Left renal cortex interstitium (tissue), 4 donors: ENCODE data around the gene BRS3. TPM values are rescaled to one million over a fixed set of nuclear protein-coding genes. Genes with fewer than 3 reads are reported as not detected.
"Not testable (repeated sequence)": the region's sequence is repeated elsewhere in the genome, so short reads cannot be mapped to it uniquely, and the experiment has no call there.

Experiments used
- DNase-seq, 4 donors: peaks; one replicate each; pipeline ENCODE4 v3.0.0-alpha.2; 2013; ENCODE audit warnings: low read depth in 4 of 4, low spot score in 2 of 4, missing footprints in 1 of 4
- polyA plus RNA-seq, 4 donors: library from polyadenylated mRNA; unstranded; fragments of 120-200 nt; gene quantifications; one replicate each; pipeline ENCODE4 v1.2.1, GENCODE V29; 2013; ENCODE audit not compliant: insufficient read length in 4 of 4

BRS3 gene
- polyA plus RNA-seq = under 1 TPM in 1 of 4 donors, not detected in 3; 0.08 TPM

DNA sequence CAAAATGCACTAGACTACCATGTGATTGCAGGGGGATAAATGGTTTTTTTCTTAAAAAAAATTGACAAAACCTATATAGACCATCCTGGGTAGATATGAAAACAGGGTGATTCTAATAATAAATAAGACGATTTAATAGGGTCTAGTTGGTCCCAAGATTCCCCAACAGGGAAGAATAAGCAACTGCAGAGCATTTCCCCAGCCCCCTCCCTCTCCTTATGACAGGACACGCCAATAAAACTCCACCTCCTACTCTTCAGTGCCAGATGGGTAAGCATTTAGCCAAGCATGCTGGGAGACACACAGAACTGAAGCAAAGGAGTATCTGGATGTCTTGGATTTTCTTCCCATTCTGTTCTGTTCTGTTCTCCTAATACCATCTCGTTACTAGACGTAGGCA, at the start of gene BRS3:
BRS3 (plus strand) TSS at position 301 of the 400 bp plus-strand sequence. CDS start 168 bp downstream, outside the sequence.
- no peak for DNase-seq

DNA sequence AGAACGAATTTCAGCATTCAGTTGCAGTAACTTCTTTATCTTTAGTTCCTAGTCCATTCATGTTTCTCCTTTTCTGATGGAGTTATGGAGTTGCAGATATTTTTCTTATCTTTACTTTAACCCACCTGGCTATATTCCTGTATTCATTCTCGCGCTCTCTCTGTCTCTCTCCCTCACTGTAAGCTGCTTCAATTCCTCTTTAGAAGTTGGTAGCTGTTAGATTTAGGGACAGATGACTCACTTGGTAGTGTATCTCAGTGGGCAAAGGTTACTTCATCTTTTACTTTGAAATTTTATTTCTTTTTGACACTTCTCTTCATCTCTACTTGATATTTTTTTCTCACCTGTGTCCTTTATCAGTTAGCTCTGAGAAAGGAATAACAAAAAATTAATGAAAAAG, 49.6 kb upstream of the BRS3 start:
- no peak for DNase-seq

DNA sequence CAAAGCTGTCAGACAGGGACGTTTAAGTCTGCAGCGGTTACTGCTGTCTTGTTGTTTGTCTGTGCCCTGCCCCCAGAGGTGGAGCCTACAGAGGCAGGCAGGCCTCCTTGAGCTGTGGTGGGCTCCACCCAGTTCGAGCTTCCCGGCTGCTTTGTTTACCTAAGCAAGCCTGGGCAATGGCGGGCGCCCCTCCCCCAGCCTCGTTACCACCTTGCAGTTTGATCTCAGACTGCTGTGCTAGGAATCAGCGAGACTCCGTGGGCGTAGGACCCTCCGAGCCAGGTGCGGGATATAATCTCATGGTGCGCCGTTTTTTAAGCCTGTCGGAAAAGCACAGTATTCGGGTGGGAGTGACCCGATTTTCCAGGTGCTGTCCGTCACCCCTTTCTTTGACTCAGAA, 42.1 kb upstream of the BRS3 start:
- DNase-seq = not testable (repeated sequence)

GRCh38 chrX:136446208-136446607, 41.5 kb upstream of the BRS3 start:
- DNase-seq = no peak

DNA sequence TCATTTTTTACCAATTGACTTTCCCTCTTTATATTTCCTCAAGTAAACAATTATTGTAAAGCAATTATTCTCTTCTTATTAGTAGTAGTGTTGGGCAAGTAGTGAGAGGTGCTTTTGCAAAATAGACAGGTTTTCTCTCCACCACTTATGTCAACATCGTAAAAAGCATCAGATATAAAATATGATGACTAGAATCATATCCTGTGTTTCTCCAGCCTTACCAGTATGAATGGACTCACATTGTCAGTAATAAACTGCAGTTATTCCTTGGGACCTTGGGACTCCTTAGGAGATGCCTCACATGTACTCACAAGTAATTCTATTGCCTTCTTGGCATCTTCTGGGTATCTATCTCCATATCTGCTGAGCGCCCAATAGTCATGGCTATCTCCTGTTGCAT, 40.4 kb upstream of the BRS3 start:
- no peak for DNase-seq

DNA sequence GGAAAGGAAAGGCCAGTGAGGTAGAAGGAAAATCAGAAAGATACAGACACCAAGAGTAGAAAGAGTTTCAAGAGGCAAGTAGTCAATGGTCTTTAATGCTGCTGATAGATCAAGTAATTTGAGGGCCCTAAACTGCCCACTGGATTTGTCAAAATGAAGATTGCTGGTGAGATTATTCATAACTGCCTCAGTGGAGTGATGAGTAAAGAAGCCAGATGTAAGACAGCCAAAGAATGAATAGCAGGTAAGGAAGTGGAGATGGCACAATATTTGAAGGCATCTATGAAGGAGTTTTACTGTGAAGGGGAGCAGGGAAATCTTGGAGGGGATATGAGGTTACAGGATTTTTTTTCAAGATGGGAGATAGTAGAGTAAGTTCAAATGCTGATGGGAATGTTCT, 39.8 kb upstream of the BRS3 start:
- no peak for DNase-seq

DNA sequence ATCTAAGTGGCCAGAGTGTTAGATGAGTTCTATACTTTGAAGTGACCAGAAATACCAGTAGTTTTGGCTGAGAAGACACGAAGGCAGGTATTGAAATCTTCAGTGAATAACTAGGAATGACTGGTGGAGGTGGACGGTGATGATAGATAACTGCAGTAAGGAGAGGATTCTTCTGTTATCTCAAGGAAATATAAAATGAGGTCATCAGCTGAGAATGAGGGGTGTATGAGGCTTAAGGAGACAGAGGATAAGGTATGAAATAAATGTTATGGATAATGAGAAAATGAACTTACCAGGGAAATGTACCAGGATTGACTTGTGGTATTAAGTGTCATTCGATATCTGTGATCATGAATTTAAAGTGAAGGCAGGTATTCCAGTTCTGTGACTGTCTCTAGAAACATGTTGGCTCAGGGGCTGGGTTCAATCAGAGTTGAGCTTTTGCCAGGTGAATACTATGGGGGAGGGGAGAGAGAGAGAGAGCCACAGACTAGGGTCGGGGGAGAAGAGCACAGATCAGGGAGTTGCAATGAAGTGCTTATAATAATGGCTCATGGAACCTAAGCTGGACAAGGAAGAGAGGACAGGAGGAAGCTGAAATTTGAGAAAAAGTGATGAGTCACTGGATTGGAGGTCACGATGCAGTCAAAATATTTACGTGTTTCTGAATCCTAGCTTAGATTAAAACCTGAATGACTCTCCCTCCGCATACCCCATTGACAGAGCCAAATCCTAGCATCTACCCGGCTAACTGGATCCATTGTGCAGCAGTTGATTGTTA, 37.5 kb upstream of the BRS3 start:
- DNase-seq = no peak

DNA sequence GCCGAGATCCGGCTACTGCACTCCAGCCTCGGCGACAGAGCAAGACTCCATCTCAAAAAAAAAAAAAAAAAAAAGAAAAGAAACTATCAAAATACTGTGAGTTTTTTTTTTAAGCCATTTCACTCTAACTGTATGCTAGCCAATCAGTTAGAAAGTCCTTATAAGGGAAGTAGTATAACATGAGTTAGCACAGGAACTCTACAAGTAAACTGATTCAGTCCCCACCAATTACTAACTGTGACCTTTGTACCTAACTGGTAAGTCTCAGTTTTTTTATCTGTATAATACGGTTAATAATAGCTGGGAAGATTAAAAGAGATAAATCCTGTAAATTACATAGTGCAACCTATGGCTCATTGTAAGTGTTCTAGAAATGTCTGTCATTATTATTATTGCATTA, 35.1 kb upstream of the BRS3 start:
- no peak for DNase-seq

- DNase-seq = no peak
Measured at GRCh38 chrX:136453114-136453513, 34.6 kb upstream of the BRS3 start.

DNA sequence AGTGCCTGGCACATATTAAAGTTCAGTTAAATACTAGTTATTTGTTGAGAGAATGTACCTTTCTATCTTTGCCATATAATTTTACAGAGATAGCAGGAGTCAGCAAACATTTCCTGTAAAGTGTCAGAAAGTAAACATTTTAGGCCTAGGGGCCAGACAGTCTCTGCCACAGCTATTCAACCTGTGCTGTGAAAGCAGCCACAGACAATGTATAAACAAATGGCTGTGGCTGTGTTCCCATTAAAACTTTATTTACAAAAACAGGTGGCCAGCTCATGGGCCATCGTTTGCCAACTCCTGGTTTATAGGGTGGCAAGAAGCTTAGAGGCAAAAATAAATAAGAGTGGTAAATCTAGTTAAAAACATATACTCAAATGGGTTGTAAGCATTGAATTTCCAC, 34.0 kb upstream of the BRS3 start:
- no peak for DNase-seq

DNA sequence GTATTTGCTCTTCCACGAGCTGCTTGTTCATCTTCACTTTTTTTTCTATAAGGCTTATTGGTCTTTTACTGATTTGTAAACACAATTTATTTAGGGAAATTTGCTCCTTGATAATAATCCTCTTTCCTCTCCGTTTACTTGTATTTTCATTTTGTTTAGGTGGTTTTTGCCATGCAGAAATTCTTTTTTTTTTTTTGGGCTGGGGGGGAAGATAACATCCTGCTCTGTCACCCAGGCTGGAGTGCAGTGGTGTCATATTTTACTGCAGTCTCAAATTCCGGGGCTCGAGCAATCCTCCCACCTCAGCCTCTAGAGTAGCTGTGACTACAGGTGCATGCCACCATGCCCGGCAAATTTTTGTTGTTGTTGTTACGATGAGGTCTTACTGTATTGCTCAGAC, 31.6 kb upstream of the BRS3 start:
- DNase-seq = no peak

DNA sequence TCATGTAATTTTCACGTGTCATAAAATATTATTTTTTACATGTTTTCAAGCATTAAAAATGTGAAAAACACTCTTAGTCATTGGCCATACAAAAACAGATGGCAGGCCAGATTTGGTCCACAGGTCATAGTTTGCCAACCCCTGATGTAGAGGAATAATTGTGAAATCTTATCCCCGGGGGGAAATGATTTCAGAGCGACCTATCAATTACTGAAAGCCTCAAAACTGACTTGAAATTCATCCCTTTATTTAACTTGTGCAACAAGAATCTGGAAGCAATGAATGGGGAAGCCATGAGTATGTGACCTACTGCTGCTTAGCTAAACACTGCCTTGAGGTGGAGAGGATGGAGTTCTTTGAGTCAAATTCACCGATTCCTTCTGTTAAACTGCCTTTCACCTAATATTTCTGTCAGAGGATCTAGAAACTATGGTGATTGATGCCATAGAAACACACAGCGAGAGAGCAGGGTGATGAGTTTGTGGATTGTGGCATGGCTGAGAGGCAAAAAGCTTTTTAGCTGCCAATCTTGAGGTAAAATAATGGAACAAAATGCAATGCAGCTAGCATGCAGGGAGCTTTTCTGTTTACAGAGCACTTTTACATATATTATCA, 30.3 kb upstream of the BRS3 start:
- DNase-seq = no peak

- DNase-seq = no peak
Measured at GRCh38 chrX:136464589-136464988, 23.2 kb upstream of the BRS3 start.

DNA sequence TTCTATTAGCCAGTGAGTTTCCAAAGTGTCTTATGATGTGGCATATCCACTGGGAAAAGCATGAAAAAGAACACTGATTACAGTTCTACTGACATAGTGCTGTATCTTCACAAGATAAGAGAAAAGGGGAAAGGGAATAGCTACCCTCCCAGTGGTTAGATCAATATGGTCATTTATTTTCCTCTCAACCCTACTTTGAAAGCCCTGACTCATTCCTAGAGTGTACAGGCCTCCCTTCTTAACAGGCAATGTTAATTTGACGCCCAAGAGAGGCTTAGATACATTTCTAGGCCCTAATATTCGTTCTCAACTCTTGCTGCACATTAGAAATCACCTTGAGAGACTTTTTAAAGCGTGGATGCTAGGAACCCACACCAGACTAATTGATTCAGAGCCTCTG, 20.4 kb upstream of the BRS3 start:
- no peak for DNase-seq

- DNase-seq = no peak
Measured at GRCh38 chrX:136468391-136469103, 19.2 kb upstream of the BRS3 start.

GRCh38 chrX:136473663-136474062, 14.1 kb upstream of the BRS3 start:
- DNase-seq = no peak

DNA sequence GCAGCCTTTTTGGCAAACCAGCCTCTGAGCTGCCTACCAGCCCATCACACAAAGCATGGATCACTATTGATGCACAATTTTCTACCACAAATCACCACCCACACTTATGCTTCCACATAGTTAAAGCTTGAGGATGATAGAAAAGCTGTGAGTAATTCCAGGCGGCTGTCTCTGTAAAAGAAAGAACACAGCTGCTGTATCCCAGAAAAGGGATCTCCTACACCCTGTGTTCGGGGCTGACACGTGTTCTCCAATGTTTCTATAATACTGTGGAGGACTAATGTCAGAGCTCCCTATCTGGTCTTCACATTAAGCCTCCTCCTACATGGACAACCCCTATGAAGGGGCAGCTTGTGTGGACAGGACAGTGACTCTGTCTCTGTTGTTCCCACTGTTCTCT, 12.5 kb upstream of the BRS3 start:
- DNase-seq = no peak

DNA sequence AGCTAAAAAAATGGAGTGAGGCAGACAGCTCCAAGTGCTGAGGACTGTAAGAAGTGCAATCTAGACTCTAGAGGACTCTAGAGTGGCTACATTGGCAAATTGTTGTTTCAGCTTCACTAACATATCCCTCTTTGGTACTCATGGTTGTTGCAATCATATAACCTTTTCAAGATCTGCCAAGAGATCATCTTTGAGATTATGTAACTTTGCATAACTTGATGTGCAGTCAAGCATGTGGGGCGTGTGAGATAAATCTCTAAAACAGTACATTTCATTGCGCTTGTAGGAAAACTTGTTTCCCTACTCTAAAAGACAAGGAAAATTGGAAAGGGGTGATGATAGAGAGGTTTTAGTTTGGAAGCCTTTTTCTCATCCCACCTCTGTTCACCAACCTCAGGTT, 11.2 kb upstream of the BRS3 start:
- DNase-seq = no peak

- DNase-seq = no peak
Measured at GRCh38 chrX:136477026-136477425, 10.7 kb upstream of the BRS3 start.

DNA sequence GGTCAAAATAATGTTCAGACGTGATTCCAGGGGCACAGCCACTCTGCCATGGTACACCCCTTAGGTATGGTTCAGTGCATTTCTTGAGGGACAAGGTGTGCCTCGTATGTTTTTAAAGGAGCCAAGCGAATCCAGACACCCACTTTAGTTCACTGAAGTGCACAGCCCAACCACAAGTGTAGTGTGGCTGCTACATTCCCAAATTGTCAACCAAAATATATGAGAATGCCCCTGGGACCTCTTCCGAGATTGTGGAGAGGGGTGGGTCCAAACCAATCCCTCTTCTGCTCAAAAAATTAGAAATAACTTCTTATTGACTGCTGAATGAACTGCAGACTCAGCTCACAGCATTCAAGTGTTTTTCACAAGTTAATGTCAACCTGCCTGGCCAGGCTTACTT, 7.4 kb upstream of the BRS3 start:
- DNase-seq = peak in 1 of 4 donors; percentile 5

GRCh38 chrX:136488706-136489105, 959 bp downstream of the BRS3 start:
- no peak for DNase-seq

- no peak for DNase-seq
Measured at GRCh38 chrX:136491832-136492231, 4.1 kb downstream of the BRS3 start.
